CD4-positive, CD25-positive, alpha-beta regulatory T cell (primary cell): ENCODE measurements around the gene BEGAIN. TPM values are rescaled to one million over a fixed set of nuclear protein-coding genes. Genes with fewer than 3 reads are reported as not detected.
A peak's percentile ranks its signal among the peaks of the same experiment; 100 is the strongest.

Source experiments
- ATAC-seq, 2 donors: fragments of 150-1000 bp; cut with Tn5 transposase; one replicate each; pipeline ENCODE4 v1.10.0; 2021; ENCODE audit warnings: low read depth in 2 of 2, moderate number of reproducible peaks in 2 of 2, moderate library complexity in 1 of 2
- DNase-seq, 3 donors: peaks; one replicate each; pipeline versions ENCODE4 v3.0.0 to v3.0.0-alpha.2; 2012 to 2022; ENCODE audit warnings: mixed read lengths in 1 of 3
- H3K27ac ChIP-seq: one replicate; pipeline ENCODE4 v1.7.0; 2013; ENCODE audit warnings: mild to moderate bottlenecking, low read length; ENCODE audit not compliant: insufficient read depth, poor library complexity, severe bottlenecking
- H3K27me3 ChIP-seq: one replicate; pipeline ENCODE4 v1.7.0; 2013; ENCODE audit warnings: low read length; ENCODE audit not compliant: control insufficient read depth, insufficient read depth
- H3K36me3 ChIP-seq: one replicate; pipeline ENCODE4 v1.7.0; 2013; ENCODE audit warnings: mild to moderate bottlenecking, low read length, moderate library complexity; ENCODE audit not compliant: control insufficient read depth, insufficient read depth
- H3K4me1 ChIP-seq: 2 replicates; pipeline ENCODE4 v1.7.0; 2013; ENCODE audit warnings: mild to moderate bottlenecking, low read length; ENCODE audit not compliant: insufficient read depth, control insufficient read depth, poor library complexity, severe bottlenecking
- H3K4me3 ChIP-seq: one replicate; pipeline ENCODE4 v1.7.0; 2013; ENCODE audit warnings: low read depth, mild to moderate bottlenecking, low read length, moderate library complexity
- H3K9me3 ChIP-seq, 2 experiments: 1 replicate in 1 of 2; 2 replicates in 1 of 2; pipeline ENCODE4 v1.7.0; 2013; ENCODE audit warnings: low read length in 2 of 2, mild to moderate bottlenecking in 1 of 2, moderate library complexity in 1 of 2; ENCODE audit not compliant: control insufficient read depth in 2 of 2
- H3K27ac Mint-ChIP-seq, 3 donors: one replicate each; pipeline ENCODE4 v1.8.0; 2020 to 2022; ENCODE audit warnings: mild to moderate bottlenecking in 3 of 3, mixed read lengths in 3 of 3, moderate library complexity in 2 of 3
- H3K27me3 Mint-ChIP-seq: one replicate; pipeline ENCODE4 v1.8.0; 2022; ENCODE audit warnings: mild to moderate bottlenecking, mixed read lengths
- H3K36me3 Mint-ChIP-seq: one replicate; pipeline ENCODE4 v1.8.0; 2020; ENCODE audit warnings: mixed read lengths
- H3K4me1 Mint-ChIP-seq, 4 donors: one replicate each; pipeline ENCODE4 v1.8.0; 2020 to 2022; ENCODE audit warnings: mixed read lengths in 4 of 4, mild to moderate bottlenecking in 1 of 4
- H3K4me3 Mint-ChIP-seq, 4 donors: one replicate each; pipeline ENCODE4 v1.8.0; 2020 to 2022; ENCODE audit warnings: mild to moderate bottlenecking in 4 of 4, mixed read lengths in 4 of 4, moderate library complexity in 3 of 4
- H3K9me3 Mint-ChIP-seq, 7 donors: one replicate each; pipeline ENCODE4 v1.8.0; 2020 to 2022; ENCODE audit warnings: mixed read lengths in 7 of 7, mild to moderate bottlenecking in 3 of 7, moderate library complexity in 2 of 7
- polyA plus RNA-seq, 4 donors: library from polyadenylated mRNA; unstranded; fragments of 300-500 nt; fragmentation: Illumina TruSeq; gene quantifications; one replicate each; pipeline ENCODE4 v1.2.3, GENCODE V29; 2021
- total RNA-seq: library from RNA; stranded (reverse); gene quantifications from one replicate; pipeline ENCODE4 v1.2.3, GENCODE V29; 2022

The BEGAIN gene
- total and polyA plus RNA-seq, 5 donors from 2014 or later, result 0.29 to 1.3 (median 0.50) TPM; not detected in 1

- H3K27ac ChIP-seq, result no peak overlapping the region
- H3K4me3 ChIP-seq, result no peak overlapping the region
- H3K27me3 ChIP-seq, result no peaks in the 10 kb centered on the region
- H3K36me3 ChIP-seq, result no peaks in the 10 kb centered on the region
- Mint-ChIP-seq H3K27me3 (peaks cover 5% of the 10 kb centered on the region), H3K4me3 (no peak overlapping the region), H3K4me1 (no peaks in the 10 kb centered on the region), H3K27ac (no peak overlapping the region), H3K9me3 (no peaks in the 10 kb centered on the region), H3K36me3 (no peaks in the 10 kb centered on the region)
- no peaks in the 10 kb centered on the region for H3K9me3 ChIP-seq
- DNase-seq (no peak), ATAC-seq (no peak)
- peaks cover 4% of the 10 kb centered on the region for H3K4me1 ChIP-seq
Observed at GRCh38 chr14:100581228-100582145, 5.7 kb downstream of the BEGAIN start.

GRCh38 chr14:100580316-100581227 lies 6.6 kb downstream of the BEGAIN start:
- Histone ChIP-seq H3K9me3 (no peaks in the 10 kb centered on the region), H3K27ac (no peak overlapping the region), H3K4me1 (no peaks in the 10 kb centered on the region), H3K27me3 (no peaks in the 10 kb centered on the region), H3K4me3 (no peak overlapping the region), H3K36me3 (no peaks in the 10 kb centered on the region)
- Mint-ChIP-seq H3K36me3 (no peaks in the 10 kb centered on the region), H3K9me3 (no peaks in the 10 kb centered on the region), H3K4me1 (no peaks in the 10 kb centered on the region), H3K4me3 (no peak overlapping the region), H3K27ac (no peak overlapping the region), H3K27me3 (peaks cover under 1% of the 10 kb centered on the region)
- no peak for ATAC-seq
- DNase-seq, result no peak

- Histone ChIP-seq H3K27me3 (no peaks in the 10 kb centered on the region), H3K9me3 (no peaks in the 10 kb centered on the region), H3K4me3 (no peak overlapping the region), H3K4me1 (no peaks in the 10 kb centered on the region), H3K36me3 (no peaks in the 10 kb centered on the region), H3K27ac (no peak overlapping the region)
- H3K9me3 Mint-ChIP-seq, result no peaks in the 10 kb centered on the region
- no peak overlapping the region for H3K4me3 Mint-ChIP-seq
- H3K27me3 Mint-ChIP-seq, result no peaks in the 10 kb centered on the region
- ATAC-seq, result no peak
- no peaks in the 10 kb centered on the region for H3K36me3 Mint-ChIP-seq
- no peaks in the 10 kb centered on the region for H3K4me1 Mint-ChIP-seq
- DNase-seq, result no peak
- H3K27ac Mint-ChIP-seq, result peak overlapping the region in 1 of 3 donors; percentile 51
Observed at GRCh38 chr14:100578552-100578951, 8.7 kb downstream of the BEGAIN start.

GRCh38 chr14:100577986-100578431 lies 9.2 kb downstream of the BEGAIN start:
- no peak overlapping the region for H3K27ac ChIP-seq
- H3K4me3 Mint-ChIP-seq, result no peak overlapping the region
- H3K36me3 ChIP-seq, result no peaks in the 10 kb centered on the region
- no peak for ATAC-seq
- DNase-seq, result no peak
- H3K9me3 Mint-ChIP-seq, result no peaks in the 10 kb centered on the region
- no peaks in the 10 kb centered on the region for H3K9me3 ChIP-seq
- H3K36me3 Mint-ChIP-seq, result no peaks in the 10 kb centered on the region
- no peak overlapping the region for H3K27ac Mint-ChIP-seq
- no peaks in the 10 kb centered on the region for H3K4me1 Mint-ChIP-seq
- H3K4me1 ChIP-seq, result no peaks in the 10 kb centered on the region
- H3K4me3 ChIP-seq, result no peak overlapping the region
- no peaks in the 10 kb centered on the region for H3K27me3 Mint-ChIP-seq
- no peaks in the 10 kb centered on the region for H3K27me3 ChIP-seq

GRCh38 chr14:100577321-100577985 lies 9.8 kb downstream of the BEGAIN start:
- peaks cover 0 to 2% (median 0%) of the 10 kb centered on the region in 7 donors for H3K9me3 Mint-ChIP-seq
- peaks cover 5% of the 10 kb centered on the region for H3K27me3 Mint-ChIP-seq
- H3K4me3 Mint-ChIP-seq, result no peak overlapping the region
- Histone ChIP-seq H3K27me3 (no peaks in the 10 kb centered on the region), H3K4me3 (no peak overlapping the region), H3K4me1 (no peaks in the 10 kb centered on the region), H3K27ac (no peak overlapping the region), H3K36me3 (no peaks in the 10 kb centered on the region), H3K9me3 (no peaks in the 10 kb centered on the region)
- H3K4me1 Mint-ChIP-seq, result peaks cover 0 to 6% (median 0%) of the 10 kb centered on the region in 4 donors
- no peak overlapping the region for H3K27ac Mint-ChIP-seq
- H3K36me3 Mint-ChIP-seq, result no peaks in the 10 kb centered on the region
- ATAC-seq (no peak), DNase-seq (no peak)

- no peaks in the 10 kb centered on the region for H3K36me3 ChIP-seq
- no peaks in the 10 kb centered on the region for H3K27me3 ChIP-seq
- Mint-ChIP-seq H3K9me3 (peaks cover 0 to 2% (median 0%) of the 10 kb centered on the region in 7 donors), H3K4me1 (peaks cover 0 to 6% (median 0%) of the 10 kb centered on the region in 4 donors), H3K27me3 (peaks cover 14% of the 10 kb centered on the region), H3K4me3 (no peak overlapping the region), H3K27ac (no peak overlapping the region), H3K36me3 (no peaks in the 10 kb centered on the region)
- no peaks in the 10 kb centered on the region for H3K4me1 ChIP-seq
- DNase-seq (no peak), ATAC-seq (no peak)
- no peak overlapping the region for H3K4me3 ChIP-seq
- no peak overlapping the region for H3K27ac ChIP-seq
- H3K9me3 ChIP-seq, result no peaks in the 10 kb centered on the region
Observed at GRCh38 chr14:100576091-100577085, 10.8 kb downstream of the BEGAIN start.
